A549 (cell line): Measurements from ENCODE around the gene NIM1K. TPM values are rescaled to one million over a fixed set of nuclear protein-coding genes. Genes with fewer than 3 reads are reported as not detected.
A peak's percentile ranks its signal among the peaks of the same experiment; 100 is the strongest.
"Not testable (repeated sequence)": the region's sequence is repeated elsewhere in the genome, so short reads cannot be mapped to it uniquely, and the experiment has no call there.

Experiments
- ATAC-seq, 2 experiments: fragments of 200-7000 bp in 1 of 2; fragments of >200 bp in 1 of 2; cut with Nextera tagmentation in 1 of 2; cut with Tn5 transposase in 1 of 2; 3 replicates each; pipeline versions ENCODE4 v1.8.0 to v1.9.1; 2018 to 2020; ENCODE audit warnings: mild to moderate bottlenecking in 1 of 2, moderate library complexity in 1 of 2
- CTCF ChIA-PET: fragments of 300-600 bp; sonication (Branson Sonifier 250); formaldehyde crosslinking; extraction: SDS; loops from one replicate; lab custom pipeline; 2021; ENCODE audit warnings: antibody characterized with exemption, inconsistent platforms; lab: Yijun Ruan, JAX
- POLR2A ChIA-PET: fragments of 350-600 bp; formaldehyde crosslinking; extraction: SDS; loops from one replicate; lab custom pipeline; 2021; ENCODE audit warnings: antibody characterized with exemption, inconsistent platforms; lab: Yijun Ruan, JAX
- DNase-seq, 2 experiments: peaks; one replicate each; pipeline versions ENCODE4 v3.0.0 to v3.0.0-alpha.2; 2011 to 2016; ENCODE audit warnings: low read depth in 1 of 2, low spot score in 1 of 2
- FAIRE-seq: peaks from 2 replicates; lab custom pipeline; 2011; peaks lifted over from hg19 to GRCh38; lab: Jason Lieb, UNC
- H3K27ac ChIP-seq, 2 experiments: fragments of >200 bp; sonication (Bioruptor Twin); formaldehyde crosslinking; 3 replicates each; pipeline ENCODE4 v1.5.1; 2016 to 2017
- H3K4me1 ChIP-seq: fragments of >200 bp; sonication (Bioruptor Twin); formaldehyde crosslinking; 3 replicates; pipeline ENCODE4 v1.6.1; 2016
- H3K4me2 ChIP-seq: fragments of >200 bp; sonication (Bioruptor Twin); formaldehyde crosslinking; 3 replicates; pipeline ENCODE4 v1.6.1; 2016
- H3K4me3 ChIP-seq: fragments of >200 bp; sonication (Bioruptor Twin); formaldehyde crosslinking; 3 replicates; pipeline ENCODE4 v1.5.1; 2016
- H3K9me3 ChIP-seq: fragments of >200 bp; sonication (Bioruptor Twin); formaldehyde crosslinking; 3 replicates; pipeline ENCODE4 v1.6.1; 2016
- BHLHE40 ChIP-seq: IDR thresholded peaks from 2 replicates; pipeline ENCODE4 v1.6.1; 2012; ENCODE audit warnings: low read depth, low read length, inconsistent platforms
- CEBPB ChIP-seq, 2 experiments: fragments of >200 bp in 1 of 2; sonication (Bioruptor Twin) in 1 of 2; formaldehyde crosslinking in 1 of 2; IDR thresholded peaks; 2 replicates each; pipeline ENCODE4 v1.6.1; 2012 to 2016
- CTCF ChIP-seq: fragments of >200 bp; sonication (Bioruptor Twin); formaldehyde crosslinking; IDR thresholded peaks from 3 replicates; pipeline ENCODE4 v1.5.1; 2016
- ELK1 ChIP-seq: fragments of 150-350 bp; IDR thresholded peaks from 2 replicates; pipeline ENCODE4 v1.6.1; 2014; ENCODE audit warnings: low read depth, mild to moderate bottlenecking, low read length
- ESRRA ChIP-seq: fragments of 150-350 bp; IDR thresholded peaks from 2 replicates; pipeline ENCODE4 v1.6.1; 2014; ENCODE audit warnings: mild to moderate bottlenecking, low read length, borderline replicate concordance
- GATA3 ChIP-seq: IDR thresholded peaks from 2 replicates; pipeline ENCODE4 v1.6.1; 2012; ENCODE audit warnings: borderline replicate concordance
- HOXA7 ChIP-seq: fragments of 250-450 bp; sonication (Bioruptor Pico); IDR thresholded peaks from 2 replicates; pipeline ENCODE4 v1.5.0; 2020; ENCODE audit warnings: mild to moderate bottlenecking, moderate library complexity
- HOXB13 ChIP-seq: fragments of 250-450 bp; sonication (Bioruptor Pico); IDR thresholded peaks from 2 replicates; pipeline ENCODE4 v1.5.0; 2020; ENCODE audit warnings: low read depth, mild to moderate bottlenecking, moderate library complexity
- NPAS2 ChIP-seq: fragments of 250-450 bp; sonication (Bioruptor Pico); IDR thresholded peaks from 2 replicates; pipeline ENCODE4 v1.8.0; 2022; ENCODE audit warnings: mild to moderate bottlenecking, moderate library complexity, borderline replicate concordance
- NR3C1 ChIP-seq: fragments of >200 bp; sonication (Bioruptor Twin); formaldehyde crosslinking; IDR thresholded peaks from 3 replicates; pipeline ENCODE4 v1.6.1; 2017
- PHF8 ChIP-seq: fragments of 200-600 bp; sonication (generic); IDR thresholded peaks from 2 replicates; pipeline ENCODE4 v1.6.1; 2016; ENCODE audit warnings: low read depth, mild to moderate bottlenecking, antibody characterized with exemption, moderate library complexity, borderline replicate concordance
- RAD21 ChIP-seq, 2 experiments: fragments of >200 bp in 1 of 2; sonication (Bioruptor Twin) in 1 of 2; formaldehyde crosslinking in 1 of 2; IDR thresholded peaks in 1 of 2; conservative IDR thresholded peaks in 1 of 2; 2 replicates in 1 of 2; 3 replicates in 1 of 2; pipeline ENCODE4 v1.6.1; 2012 to 2018; ENCODE audit warnings: inconsistent platforms in 1 of 2
- RCOR1 ChIP-seq: fragments of 150-350 bp; IDR thresholded peaks from 2 replicates; pipeline ENCODE4 v1.6.1; 2014; ENCODE audit warnings: antibody characterized with exemption, low read length, low read depth
- RFX5 ChIP-seq: fragments of 450-650 bp; IDR thresholded peaks from 2 replicates; pipeline ENCODE4 v1.7.1; 2014; ENCODE audit warnings: antibody characterized with exemption, mild to moderate bottlenecking, moderate library complexity
- ZC3H11A ChIP-seq: fragments of 450-650 bp; IDR thresholded peaks from 2 replicates; pipeline ENCODE4 v1.6.1; 2014; ENCODE audit warnings: antibody characterized with exemption, mild to moderate bottlenecking
- ZNF302 ChIP-seq: fragments of 250-450 bp; sonication (Bioruptor Pico); IDR thresholded peaks from 2 replicates; pipeline ENCODE4 v1.9.0; 2021; ENCODE audit warnings: inconsistent platforms, mild to moderate bottlenecking, moderate library complexity
- WGBS: methylation state at CpG from one replicate; pipeline ENCODE4 v1.1.6; 2017; ENCODE audit errors: missing lambda C conversion rate; 5-methylcytosine and 5-hydroxymethylcytosine counted together
- polyA plus RNA-seq, 4 experiments: library from polyadenylated mRNA; depleted of rRNA in 3 of 4; stranded (reverse); fragments of >200 nt; fragmentation: RNase III in 1 of 4; extraction: RNeasy Plus Mini Kit Qiagen cat#74134 plus additional on column Dnase treatment in 1 of 4; gene quantifications; 2 replicates in 3 of 4; 3 replicates in 1 of 4; pipeline ENCODE4 v1.2.3, GENCODE V29; 2011 to 2017
- TF ChIP-seq, protein P1 (sequence below): fragments of 200-600 bp; sonication (generic); IDR thresholded peaks from 2 replicates; pipeline ENCODE4 v1.6.1; 2016; ENCODE audit warnings: antibody characterized with exemption, mild to moderate bottlenecking, moderate library complexity
- TF ChIP-seq, protein P2 (sequence below): IDR thresholded peaks from 2 replicates; pipeline ENCODE4 v1.6.1; 2012
- TF ChIP-seq, protein P3 (sequence below): fragments of 250-450 bp; sonication (Bioruptor Pico); IDR thresholded peaks from 2 replicates; pipeline ENCODE4 v1.5.0; 2020; ENCODE audit warnings: low read depth, mild to moderate bottlenecking, moderate library complexity

The NIM1K gene
- polyA plus RNA-seq, 2 of the 4 experiments (the other 2 are of a cell fraction): 0.06 to 0.23 TPM

DNA sequence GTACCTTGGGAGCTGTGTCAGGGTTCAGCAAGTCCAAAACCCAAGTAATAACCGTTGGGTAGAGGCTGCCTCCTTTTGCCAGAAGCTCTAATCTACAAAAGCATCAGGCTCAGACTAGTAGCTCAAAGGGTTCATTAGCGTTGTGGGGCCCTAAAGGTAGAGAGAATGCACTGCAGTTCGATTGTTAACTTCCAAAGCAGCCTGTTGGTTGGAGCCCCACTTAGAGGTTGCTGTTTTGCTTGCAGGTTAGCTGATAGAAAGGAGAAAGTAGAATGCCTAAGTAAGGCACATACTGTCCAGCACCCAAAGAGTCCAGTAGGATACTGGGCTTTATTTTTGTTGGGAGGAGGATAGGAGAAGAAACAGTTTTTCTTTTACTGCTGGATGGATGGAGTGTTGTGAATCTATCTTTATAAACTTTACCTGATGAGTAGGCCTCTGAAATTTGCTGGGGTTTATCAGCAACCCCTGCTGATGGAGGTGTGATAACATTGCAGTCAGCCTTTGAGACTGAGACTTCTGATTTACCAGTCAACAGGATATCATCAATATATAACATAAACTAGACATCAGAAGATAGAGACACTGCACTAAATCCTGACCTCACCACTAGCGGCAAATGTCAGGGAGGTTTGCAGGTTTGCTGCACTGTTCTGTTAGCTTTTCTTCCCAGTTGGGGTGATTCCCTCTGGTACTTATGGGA is 36.5 kb upstream of the NIM1K start (continued):
- TF ChIP-seq, protein P1, sequence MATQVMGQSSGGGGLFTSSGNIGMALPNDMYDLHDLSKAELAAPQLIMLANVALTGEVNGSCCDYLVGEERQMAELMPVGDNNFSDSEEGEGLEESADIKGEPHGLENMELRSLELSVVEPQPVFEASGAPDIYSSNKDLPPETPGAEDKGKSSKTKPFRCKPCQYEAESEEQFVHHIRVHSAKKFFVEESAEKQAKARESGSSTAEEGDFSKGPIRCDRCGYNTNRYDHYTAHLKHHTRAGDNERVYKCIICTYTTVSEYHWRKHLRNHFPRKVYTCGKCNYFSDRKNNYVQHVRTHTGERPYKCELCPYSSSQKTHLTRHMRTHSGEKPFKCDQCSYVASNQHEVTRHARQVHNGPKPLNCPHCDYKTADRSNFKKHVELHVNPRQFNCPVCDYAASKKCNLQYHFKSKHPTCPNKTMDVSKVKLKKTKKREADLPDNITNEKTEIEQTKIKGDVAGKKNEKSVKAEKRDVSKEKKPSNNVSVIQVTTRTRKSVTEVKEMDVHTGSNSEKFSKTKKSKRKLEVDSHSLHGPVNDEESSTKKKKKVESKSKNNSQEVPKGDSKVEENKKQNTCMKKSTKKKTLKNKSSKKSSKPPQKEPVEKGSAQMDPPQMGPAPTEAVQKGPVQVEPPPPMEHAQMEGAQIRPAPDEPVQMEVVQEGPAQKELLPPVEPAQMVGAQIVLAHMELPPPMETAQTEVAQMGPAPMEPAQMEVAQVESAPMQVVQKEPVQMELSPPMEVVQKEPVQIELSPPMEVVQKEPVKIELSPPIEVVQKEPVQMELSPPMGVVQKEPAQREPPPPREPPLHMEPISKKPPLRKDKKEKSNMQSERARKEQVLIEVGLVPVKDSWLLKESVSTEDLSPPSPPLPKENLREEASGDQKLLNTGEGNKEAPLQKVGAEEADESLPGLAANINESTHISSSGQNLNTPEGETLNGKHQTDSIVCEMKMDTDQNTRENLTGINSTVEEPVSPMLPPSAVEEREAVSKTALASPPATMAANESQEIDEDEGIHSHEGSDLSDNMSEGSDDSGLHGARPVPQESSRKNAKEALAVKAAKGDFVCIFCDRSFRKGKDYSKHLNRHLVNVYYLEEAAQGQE: no peak

- H3K4me2 ChIP-seq: no peak overlapping the region
- POLR2A ChIA-PET: interaction anchor here (0.6 kb wide), 1 partner anchor 35 kb away, joined by 3 read pairs; no protein-coding TSS in a partner anchor
- H3K27ac ChIP-seq: no peak overlapping the region
- no peak for FAIRE-seq
- no peaks in the 10 kb centered on the region for H3K9me3 ChIP-seq
- H3K4me1 ChIP-seq: no peaks in the 10 kb centered on the region
- ATAC-seq: no peak
- CTCF ChIA-PET: no interaction called here
- no peak for DNase-seq
- WGBS: 91% methylated on average over 6 of the region's 6 CpGs
- no peak for TF ChIP-seq HOXB13 (CRISPR knock-in tag)
- TF ChIP-seq, protein P2, sequence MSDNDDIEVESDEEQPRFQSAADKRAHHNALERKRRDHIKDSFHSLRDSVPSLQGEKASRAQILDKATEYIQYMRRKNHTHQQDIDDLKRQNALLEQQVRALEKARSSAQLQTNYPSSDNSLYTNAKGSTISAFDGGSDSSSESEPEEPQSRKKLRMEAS: no peak
- TF ChIP-seq GATA3: no peak
- H3K4me3 ChIP-seq: no peak overlapping the region
Measured at GRCh38 chr5:43156388-43156787, 35.6 kb upstream of the NIM1K start.

- CTCF ChIA-PET: interaction anchor here (1.0 kb wide), 2 partner anchors 12 to 327 kb away, joined by 3 read pairs; partner anchors contain the start of gene TMEM267
- no peak for FAIRE-seq
- TF ChIP-seq RFX5 (no peak), ESRRA (no peak), PHF8 (no peak), HOXA7 (CRISPR knock-in tag) (no peak), ELK1 (no peak), ZC3H11A (no peak), RAD21 (conservative IDR thresholded peaks at IDR 0.05 in 1 of 2, IDR thresholded peaks at IDR 0.05 in 1 of 2) (no peak), NR3C1 (no peak)
- TF ChIP-seq, protein P3, sequence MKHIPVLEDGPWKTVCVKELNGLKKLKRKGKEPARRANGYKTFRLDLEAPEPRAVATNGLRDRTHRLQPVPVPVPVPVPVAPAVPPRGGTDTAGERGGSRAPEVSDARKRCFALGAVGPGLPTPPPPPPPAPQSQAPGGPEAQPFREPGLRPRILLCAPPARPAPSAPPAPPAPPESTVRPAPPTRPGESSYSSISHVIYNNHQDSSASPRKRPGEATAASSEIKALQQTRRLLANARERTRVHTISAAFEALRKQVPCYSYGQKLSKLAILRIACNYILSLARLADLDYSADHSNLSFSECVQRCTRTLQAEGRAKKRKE (CRISPR knock-in tag): no peak
- TF ChIP-seq, all 56 proteins: peak for 0
- no peak overlapping the region for H3K4me3 ChIP-seq
- WGBS: 90% methylated on average over 3 of the region's 3 CpGs
- no peaks in the 10 kb centered on the region for H3K4me1 ChIP-seq
- no peak overlapping the region for H3K27ac ChIP-seq
- no peak overlapping the region for H3K4me2 ChIP-seq
- ATAC-seq: no peak
- no peak for DNase-seq
- H3K9me3 ChIP-seq: no peaks in the 10 kb centered on the region
- POLR2A ChIA-PET: interaction anchor here (0.6 kb wide), 1 partner anchor 36 kb away, joined by 3 read pairs; no protein-coding TSS in a partner anchor
Measured at GRCh38 chr5:43157068-43157467, 35.0 kb upstream of the NIM1K start.

DNA sequence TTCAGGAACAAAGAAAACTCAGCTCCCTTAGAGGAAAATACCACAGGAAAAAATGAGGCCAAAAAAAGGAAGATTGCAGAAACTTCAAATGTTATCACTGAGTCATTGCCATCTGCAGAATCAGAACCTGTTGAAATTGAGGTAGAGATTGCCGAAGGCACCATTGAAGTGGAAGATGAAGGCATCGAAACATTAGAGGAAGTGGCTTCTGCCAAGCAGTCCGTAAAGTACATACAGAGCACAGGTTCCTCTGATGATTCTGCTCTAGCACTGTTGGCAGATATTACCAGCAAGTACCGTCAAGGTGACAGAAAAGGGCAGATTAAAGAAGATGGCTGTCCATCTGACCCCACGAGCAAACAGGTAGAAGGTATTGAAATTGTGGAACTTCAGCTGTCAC is 30.8 kb upstream of the NIM1K start:
- POLR2A ChIA-PET: interaction anchor here (1.1 kb wide), 1 partner anchor 40 kb away, joined by 3 read pairs; no protein-coding TSS in a partner anchor
- Histone ChIP-seq H3K27ac (no peak overlapping the region), H3K4me3 (no peak overlapping the region), H3K4me2 (no peak overlapping the region), H3K4me1 (no peaks in the 10 kb centered on the region), H3K9me3 (no peaks in the 10 kb centered on the region)
- CTCF ChIA-PET: interaction anchor here (0.8 kb wide), 1 partner anchor 8 kb away, joined by 3 read pairs; no protein-coding TSS in a partner anchor
- 94% methylated on average over 5 of the region's 5 CpGs for WGBS
- DNase-seq: no peak
- FAIRE-seq: peak; percentile 36
- TF ChIP-seq BHLHE40 (no peak), RFX5 (no peak), CTCF (no peak), CEBPB (IDR thresholded peaks at IDR 0.05) (no peak), NPAS2 (no peak), ESRRA (no peak), ZNF302 (CRISPR knock-in tag) (no peak), RCOR1 (no peak)
- no peak for ATAC-seq

DNA sequence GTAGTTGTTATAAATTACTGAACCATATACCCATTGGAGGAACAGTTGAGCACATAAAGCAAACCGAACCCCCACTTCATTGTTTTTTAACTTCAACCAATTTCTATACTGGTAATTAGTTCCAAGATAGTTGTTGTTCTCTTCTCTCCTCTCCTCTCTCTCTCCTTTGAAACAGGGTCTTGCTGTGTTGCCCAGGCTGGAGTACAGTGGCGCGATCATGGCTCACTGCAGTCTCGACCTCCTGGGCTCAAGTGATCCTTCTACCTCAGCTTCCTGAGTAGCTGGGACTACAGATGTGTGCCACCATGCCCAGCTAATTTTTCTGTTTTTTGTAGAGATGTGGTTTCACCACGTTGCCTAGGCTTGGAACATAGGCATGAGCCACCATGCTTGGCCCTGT is 27.2 kb upstream of the NIM1K start:
- H3K4me1 ChIP-seq, H3K4me2 ChIP-seq, CTCF ChIA-PET, ATAC-seq, H3K9me3 ChIP-seq, DNase-seq, H3K4me3 ChIP-seq, POLR2A ChIA-PET, FAIRE-seq, H3K27ac ChIP-seq: not testable (repeated sequence)
- WGBS: 95% methylated on average over 5 of the region's 5 CpGs
